ENCODE measurements around the gene THADA. TPM values are rescaled to one million over a fixed set of nuclear protein-coding genes. Genes with fewer than 3 reads are reported as not detected.

The THADA gene
- total and polyA plus RNA-seq, 4 experiments from 2014 or later, result 20.3 to 44.8 (median 32.8) TPM

- ChIA-PET CTCF (ENCODE audit: partially characterized antibody) (interaction anchor here (1.1 kb wide), 2 partner anchors 292 to 693 kb away, joined by 3 to 6 read pairs; no protein-coding TSS in a partner anchor), POLR2A (ENCODE audit: partially characterized antibody) (no interaction called here)
- no peaks in the 10 kb centered on the region for H3K27me3 Mint-ChIP-seq
- no peaks in the 10 kb centered on the region for H3K27me3 ChIP-seq (ENCODE audit: insufficient read depth, low read length)
- H3K4me3 Mint-ChIP-seq, result no peak overlapping the region
- peaks cover 26 to 35% of the 10 kb centered on the region in 2 donors for H3K36me3 Mint-ChIP-seq
- H3K4me3 ChIP-seq (ENCODE audit: low read length in 2 of 2), result no peak overlapping the region
- no peak overlapping the region for H3K27ac ChIP-seq (ENCODE audit: low read depth, low read length)
- peaks cover 0 to 9% (median 5%) of the 10 kb centered on the region in 8 donors for H3K9me3 Mint-ChIP-seq
- no peaks in the 10 kb centered on the region for H3K36me3 ChIP-seq (ENCODE audit: insufficient read depth, low read length)
- peaks cover 0 to 3% of the 10 kb centered on the region in 2 donors for H3K9me3 ChIP-seq (ENCODE audit: control insufficient read depth in 1 of 2, low read length in 2 of 2)
- no peak overlapping the region for H3K27ac Mint-ChIP-seq
- intact Hi-C loops (cut with micrococcal nuclease), result no loop called here
- peaks cover 3% of the 10 kb centered on the region for H3K4me1 ChIP-seq (ENCODE audit: insufficient read depth, low read length)
- no peak for DNase-seq
- H3K4me1 Mint-ChIP-seq, result peaks cover 21 to 37% (median 25%) of the 10 kb centered on the region in 4 donors
Observed at GRCh38 chr2:43521568-43521967, 74.3 kb downstream of the THADA start.

GRCh38 chr2:43520919-43521318 lies 74.9 kb downstream of the THADA start:
- ChIA-PET CTCF (ENCODE audit: partially characterized antibody) (interaction anchor here (1.1 to 1.5 kb wide), 2 partner anchors 574 to 693 kb away, joined by 3 to 4 read pairs; no protein-coding TSS in a partner anchor), POLR2A (ENCODE audit: partially characterized antibody) (no interaction called here)
- intact Hi-C loops (cut with micrococcal nuclease), result no loop called here
- Mint-ChIP-seq H3K4me3 (no peak overlapping the region), H3K4me1 (peaks cover 26 to 43% (median 27%) of the 10 kb centered on the region in 4 donors), H3K27ac (no peak overlapping the region), H3K36me3 (peaks cover 20 to 28% of the 10 kb centered on the region in 2 donors), H3K27me3 (no peaks in the 10 kb centered on the region), H3K9me3 (peaks cover 0 to 6% (median 0%) of the 10 kb centered on the region in 8 donors)
- peaks cover 0 to 3% of the 10 kb centered on the region in 2 donors for H3K9me3 ChIP-seq (ENCODE audit: control insufficient read depth in 1 of 2, low read length in 2 of 2)
- H3K27me3 ChIP-seq (ENCODE audit: insufficient read depth, low read length), result no peaks in the 10 kb centered on the region
- DNase-seq, result no peak
- no peaks in the 10 kb centered on the region for H3K36me3 ChIP-seq (ENCODE audit: insufficient read depth, low read length)
- peaks cover 9% of the 10 kb centered on the region for H3K4me1 ChIP-seq (ENCODE audit: insufficient read depth, low read length)
- H3K4me3 ChIP-seq (ENCODE audit: low read length in 2 of 2), result no peak overlapping the region
- no peak overlapping the region for H3K27ac ChIP-seq (ENCODE audit: low read depth, low read length)

- H3K36me3 Mint-ChIP-seq, result peaks cover 9 to 16% of the 10 kb centered on the region in 2 donors
- intact Hi-C loops (cut with micrococcal nuclease), result no loop called here
- no peaks in the 10 kb centered on the region for H3K9me3 Mint-ChIP-seq
- Histone ChIP-seq H3K4me1 (ENCODE audit: insufficient read depth, low read length) (peaks cover 14% of the 10 kb centered on the region), H3K36me3 (ENCODE audit: insufficient read depth, low read length) (no peaks in the 10 kb centered on the region), H3K9me3 (ENCODE audit: control insufficient read depth in 1 of 2, low read length in 2 of 2) (no peaks in the 10 kb centered on the region), H3K27ac (ENCODE audit: low read depth, low read length) (no peak overlapping the region), H3K4me3 (ENCODE audit: low read length in 2 of 2) (no peak overlapping the region), H3K27me3 (ENCODE audit: insufficient read depth, low read length) (no peaks in the 10 kb centered on the region)
- POLR2A ChIA-PET (ENCODE audit: partially characterized antibody), result no interaction called here
- H3K27ac Mint-ChIP-seq, result peak overlapping the region in 5 of 7 donors; percentile 6 to 32 (median 16)
- H3K4me3 Mint-ChIP-seq, result no peak overlapping the region
- CTCF ChIA-PET (ENCODE audit: partially characterized antibody), result interaction anchor here (0.8 to 2.9 kb wide), 4 partner anchors 23 to 573 kb away, joined by 3 to 13 read pairs (median 4); no protein-coding TSS in a partner anchor
- H3K27me3 Mint-ChIP-seq, result no peaks in the 10 kb centered on the region
- peaks cover 24 to 50% (median 29%) of the 10 kb centered on the region in 4 donors for H3K4me1 Mint-ChIP-seq
- no peak for DNase-seq
Observed at GRCh38 chr2:43519643-43520221, 76.1 kb downstream of the THADA start.

- Histone ChIP-seq H3K4me1 (ENCODE audit: insufficient read depth, low read length) (peaks cover 14% of the 10 kb centered on the region), H3K27me3 (ENCODE audit: insufficient read depth, low read length) (no peaks in the 10 kb centered on the region), H3K36me3 (ENCODE audit: insufficient read depth, low read length) (no peaks in the 10 kb centered on the region), H3K27ac (ENCODE audit: low read depth, low read length) (no peak overlapping the region), H3K4me3 (ENCODE audit: low read length in 2 of 2) (no peak overlapping the region), H3K9me3 (ENCODE audit: control insufficient read depth in 1 of 2, low read length in 2 of 2) (no peaks in the 10 kb centered on the region)
- ChIA-PET POLR2A (ENCODE audit: partially characterized antibody) (no interaction called here), CTCF (ENCODE audit: partially characterized antibody) (interaction anchor here (0.8 to 2.9 kb wide), 3 partner anchors 24 to 58 kb away, joined by 3 to 13 read pairs (median 5); no protein-coding TSS in a partner anchor)
- no peak overlapping the region for H3K4me3 Mint-ChIP-seq
- H3K27ac Mint-ChIP-seq, result peak overlapping the region in 4 of 7 donors; percentile 3 to 60 (median 22)
- DNase-seq, result no peak
- no peaks in the 10 kb centered on the region for H3K27me3 Mint-ChIP-seq
- H3K36me3 Mint-ChIP-seq, result peaks cover 3 to 7% of the 10 kb centered on the region in 2 donors
- no peaks in the 10 kb centered on the region for H3K9me3 Mint-ChIP-seq
- intact Hi-C loops (cut with micrococcal nuclease), result no loop called here
- H3K4me1 Mint-ChIP-seq, result peaks cover 22 to 50% (median 28%) of the 10 kb centered on the region in 4 donors
Observed at GRCh38 chr2:43518718-43519117, 77.1 kb downstream of the THADA start.

GRCh38 chr2:43518181-43518580 lies 77.7 kb downstream of the THADA start:
- CTCF ChIA-PET (ENCODE audit: partially characterized antibody), result interaction anchor here (1.4 to 2.9 kb wide), 2 partner anchors 33 to 59 kb away, joined by 5 to 13 read pairs; no protein-coding TSS in a partner anchor
- Histone ChIP-seq H3K27ac (ENCODE audit: low read depth, low read length) (no peak overlapping the region), H3K36me3 (ENCODE audit: insufficient read depth, low read length) (no peaks in the 10 kb centered on the region), H3K27me3 (ENCODE audit: insufficient read depth, low read length) (no peaks in the 10 kb centered on the region), H3K4me1 (ENCODE audit: insufficient read depth, low read length) (peaks cover 14% of the 10 kb centered on the region), H3K4me3 (ENCODE audit: low read length in 2 of 2) (no peak overlapping the region), H3K9me3 (ENCODE audit: control insufficient read depth in 1 of 2, low read length in 2 of 2) (no peaks in the 10 kb centered on the region)
- H3K4me3 Mint-ChIP-seq, result no peak overlapping the region
- peak overlapping the region in 3 of 7 donors; percentile 5 to 39 (median 13) for H3K27ac Mint-ChIP-seq
- no peaks in the 10 kb centered on the region for H3K27me3 Mint-ChIP-seq
- POLR2A ChIA-PET (ENCODE audit: partially characterized antibody), result interaction anchor here (0.5 kb wide), 1 partner anchor 61 kb away, joined by 3 read pairs; no protein-coding TSS in a partner anchor
- peaks cover 3 to 8% of the 10 kb centered on the region in 2 donors for H3K36me3 Mint-ChIP-seq
- no peak for DNase-seq
- intact Hi-C loops (cut with micrococcal nuclease), result no loop called here
- H3K4me1 Mint-ChIP-seq, result peaks cover 22 to 50% (median 28%) of the 10 kb centered on the region in 4 donors
- H3K9me3 Mint-ChIP-seq, result no peaks in the 10 kb centered on the region

- H3K4me3 ChIP-seq (ENCODE audit: low read length in 2 of 2), result no peak overlapping the region
- POLR2A ChIA-PET (ENCODE audit: partially characterized antibody), result no interaction called here
- no peaks in the 10 kb centered on the region for H3K27me3 ChIP-seq (ENCODE audit: insufficient read depth, low read length)
- no peak overlapping the region for H3K27ac ChIP-seq (ENCODE audit: low read depth, low read length)
- Mint-ChIP-seq H3K9me3 (no peaks in the 10 kb centered on the region), H3K27me3 (no peaks in the 10 kb centered on the region), H3K4me1 (peaks cover 24 to 53% (median 27%) of the 10 kb centered on the region in 4 donors), H3K36me3 (peaks cover 16 to 18% of the 10 kb centered on the region in 2 donors), H3K27ac (peak overlapping the region in 5 of 7 donors; percentile 1 to 69 (median 52)), H3K4me3 (no peak overlapping the region)
- no peaks in the 10 kb centered on the region for H3K36me3 ChIP-seq (ENCODE audit: insufficient read depth, low read length)
- intact Hi-C loops (cut with micrococcal nuclease), result no loop called here
- H3K4me1 ChIP-seq (ENCODE audit: insufficient read depth, low read length), result peaks cover 14% of the 10 kb centered on the region
- DNase-seq, result no peak
- H3K9me3 ChIP-seq (ENCODE audit: control insufficient read depth in 1 of 2, low read length in 2 of 2), result no peaks in the 10 kb centered on the region
- CTCF ChIA-PET (ENCODE audit: partially characterized antibody), result no interaction called here
Observed at GRCh38 chr2:43515807-43516497, 79.9 kb downstream of the THADA start.

- Mint-ChIP-seq H3K36me3 (peaks cover 16 to 19% of the 10 kb centered on the region in 2 donors), H3K27me3 (no peaks in the 10 kb centered on the region)
- CTCF ChIA-PET (ENCODE audit: partially characterized antibody), result no interaction called here
Observed at GRCh38 chr2:43515248-43515647, 80.6 kb downstream of the THADA start.

More at GRCh38 chr2:43515248-43515647, 80.6 kb downstream of the THADA start:
- Histone ChIP-seq H3K4me1 (ENCODE audit: insufficient read depth, low read length) (peaks cover 14% of the 10 kb centered on the region), H3K27ac (ENCODE audit: low read depth, low read length) (no peak overlapping the region), H3K9me3 (ENCODE audit: control insufficient read depth in 1 of 2, low read length in 2 of 2) (no peaks in the 10 kb centered on the region), H3K4me3 (ENCODE audit: low read length in 2 of 2) (no peak overlapping the region), H3K27me3 (ENCODE audit: insufficient read depth, low read length) (no peaks in the 10 kb centered on the region), H3K36me3 (ENCODE audit: insufficient read depth, low read length) (no peaks in the 10 kb centered on the region)
- H3K27ac Mint-ChIP-seq, result peak overlapping the region in 1 of 7 donors; percentile 49
- H3K9me3 Mint-ChIP-seq, result no peaks in the 10 kb centered on the region
- peaks cover 22 to 50% (median 27%) of the 10 kb centered on the region in 4 donors for H3K4me1 Mint-ChIP-seq
- POLR2A ChIA-PET (ENCODE audit: partially characterized antibody), result no interaction called here
- intact Hi-C loops (cut with micrococcal nuclease), result no loop called here
- no peak overlapping the region for H3K4me3 Mint-ChIP-seq
- no peak for DNase-seq
